ENCODE results near the gene LRRC75A. TPM values are rescaled to one million over a fixed set of nuclear protein-coding genes. Genes with fewer than 3 reads are reported as not detected.
A peak's percentile ranks its signal among the peaks of the same experiment; 100 is the strongest.

The LRRC75A gene
- total RNA-seq, 2 experiments from 2014 or later: 1.8 to 2.3 TPM

DNA sequence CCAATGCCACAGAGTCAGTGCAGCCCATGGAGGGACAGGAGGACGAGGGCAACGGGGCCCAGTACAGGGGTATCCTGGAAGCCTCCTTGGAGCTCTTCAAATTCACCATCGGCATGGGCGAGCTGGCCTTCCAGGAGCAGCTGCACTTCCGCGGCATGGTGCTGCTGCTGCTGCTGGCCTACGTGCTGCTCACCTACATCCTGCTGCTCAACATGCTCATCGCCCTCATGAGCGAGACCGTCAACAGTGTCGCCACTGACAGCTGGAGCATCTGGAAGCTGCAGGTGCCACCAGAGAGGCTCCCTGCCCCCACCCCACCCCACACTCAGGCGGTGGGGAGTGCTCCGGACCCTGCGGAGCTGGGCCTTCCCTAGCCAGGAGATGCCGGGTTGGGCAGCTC, 60.0 kb downstream of the LRRC75A start:
- Mint-ChIP-seq H3K4me3 (no peak overlapping the region), H3K27ac (no peak overlapping the region), H3K27me3 (no peaks in the 10 kb centered on the region), H3K36me3 (ENCODE audit: low read depth) (peaks cover 13% of the 10 kb centered on the region), H3K4me1 (ENCODE audit: low read depth) (peaks cover 11% of the 10 kb centered on the region), H3K9me3 (no peaks in the 10 kb centered on the region)
- ChIA-PET POLR2A (interaction anchor here (0.7 to 2.3 kb wide), 3 partner anchors 9 to 14 kb away, joined by 3 to 12 read pairs (median 6); no protein-coding TSS in a partner anchor), CTCF (no interaction called here)
- TF ChIP-seq, protein P1, sequence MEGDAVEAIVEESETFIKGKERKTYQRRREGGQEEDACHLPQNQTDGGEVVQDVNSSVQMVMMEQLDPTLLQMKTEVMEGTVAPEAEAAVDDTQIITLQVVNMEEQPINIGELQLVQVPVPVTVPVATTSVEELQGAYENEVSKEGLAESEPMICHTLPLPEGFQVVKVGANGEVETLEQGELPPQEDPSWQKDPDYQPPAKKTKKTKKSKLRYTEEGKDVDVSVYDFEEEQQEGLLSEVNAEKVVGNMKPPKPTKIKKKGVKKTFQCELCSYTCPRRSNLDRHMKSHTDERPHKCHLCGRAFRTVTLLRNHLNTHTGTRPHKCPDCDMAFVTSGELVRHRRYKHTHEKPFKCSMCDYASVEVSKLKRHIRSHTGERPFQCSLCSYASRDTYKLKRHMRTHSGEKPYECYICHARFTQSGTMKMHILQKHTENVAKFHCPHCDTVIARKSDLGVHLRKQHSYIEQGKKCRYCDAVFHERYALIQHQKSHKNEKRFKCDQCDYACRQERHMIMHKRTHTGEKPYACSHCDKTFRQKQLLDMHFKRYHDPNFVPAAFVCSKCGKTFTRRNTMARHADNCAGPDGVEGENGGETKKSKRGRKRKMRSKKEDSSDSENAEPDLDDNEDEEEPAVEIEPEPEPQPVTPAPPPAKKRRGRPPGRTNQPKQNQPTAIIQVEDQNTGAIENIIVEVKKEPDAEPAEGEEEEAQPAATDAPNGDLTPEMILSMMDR (IDR thresholded peaks at IDR 0.05): no peak
- intact Hi-C loops (cut with micrococcal nuclease): no loop called here
- ATAC-seq: no peak
- no peak for DNase-seq

GRCh38 chr17:16430650-16431049, 61.3 kb downstream of the LRRC75A start:
- H3K4me1 Mint-ChIP-seq (ENCODE audit: low read depth): peaks cover 9% of the 10 kb centered on the region
- CTCF ChIA-PET: no interaction called here
- no peak overlapping the region for H3K27ac Mint-ChIP-seq
- POLR2A ChIA-PET: interaction anchor here (2.3 to 3.5 kb wide), 2 partner anchors 9 to 10 kb away, joined by 6 to 43 read pairs; no protein-coding TSS in a partner anchor
- no peaks in the 10 kb centered on the region for H3K9me3 Mint-ChIP-seq
- intact Hi-C loops (cut with micrococcal nuclease): no loop called here
- TF ChIP-seq, protein P1 (IDR thresholded peaks at IDR 0.05): no peak
- no peak overlapping the region for H3K4me3 Mint-ChIP-seq
- no peak for ATAC-seq
- H3K27me3 Mint-ChIP-seq: no peaks in the 10 kb centered on the region
- DNase-seq: no peak
- peaks cover 18% of the 10 kb centered on the region for H3K36me3 Mint-ChIP-seq (ENCODE audit: low read depth)

- CTCF ChIA-PET: interaction anchor here (3.6 to 3.9 kb wide), 2 partner anchors 9 to 12 kb away, joined by 38 to 39 read pairs; partner anchors contain the start of gene TRPV2
- ATAC-seq: no peak
Measured at GRCh38 chr17:16429083-16429482, 62.9 kb downstream of the LRRC75A start.

GRCh38 chr17:16428098-16428882, 63.7 kb downstream of the LRRC75A start:
- intact Hi-C loops (cut with micrococcal nuclease): no loop called here
- DNase-seq: peak; percentile 75
- ChIA-PET CTCF (interaction anchor here (0.8 to 3.9 kb wide), 12 partner anchors 10 to 164 kb away, joined by 3 to 39 read pairs (median 4); partner anchors contain the start of genes TRPV2 and UBB), POLR2A (interaction anchor here (0.7 to 3.5 kb wide), 6 partner anchors 11 to 48 kb away, joined by 3 to 43 read pairs (median 3); partner anchors contain the start of genes TRPV2 and UBB)
- H3K4me1 Mint-ChIP-seq (ENCODE audit: low read depth): peaks cover 7% of the 10 kb centered on the region
- peaks cover 22% of the 10 kb centered on the region for H3K36me3 Mint-ChIP-seq (ENCODE audit: low read depth)
- ATAC-seq: peak; percentile 91
- TF ChIP-seq, protein P1 (IDR thresholded peaks at IDR 0.05): peak; percentile 59
- H3K27me3 Mint-ChIP-seq: no peaks in the 10 kb centered on the region
- peak overlapping the region; percentile 42 for H3K27ac Mint-ChIP-seq
- H3K4me3 Mint-ChIP-seq: no peak overlapping the region
- H3K9me3 Mint-ChIP-seq: no peaks in the 10 kb centered on the region

More at GRCh38 chr17:16429083-16429482, 62.9 kb downstream of the LRRC75A start:
- DNase-seq: no peak
- no peak overlapping the region for H3K4me3 Mint-ChIP-seq
- POLR2A ChIA-PET: interaction anchor here (0.7 to 3.5 kb wide), 3 partner anchors 10 to 49 kb away, joined by 3 to 43 read pairs (median 3); partner anchors contain the start of gene UBB
- peak overlapping the region; percentile 6 for H3K27ac Mint-ChIP-seq
- no peaks in the 10 kb centered on the region for H3K9me3 Mint-ChIP-seq
- TF ChIP-seq, protein P1 (IDR thresholded peaks at IDR 0.05): no peak
- H3K4me1 Mint-ChIP-seq (ENCODE audit: low read depth): peaks cover 7% of the 10 kb centered on the region
- H3K36me3 Mint-ChIP-seq (ENCODE audit: low read depth): peaks cover 20% of the 10 kb centered on the region
- intact Hi-C loops (cut with micrococcal nuclease): no loop called here
- no peaks in the 10 kb centered on the region for H3K27me3 Mint-ChIP-seq

GRCh38 chr17:16427020-16427419, 65.0 kb downstream of the LRRC75A start:
- intact Hi-C loops (cut with micrococcal nuclease): no loop called here
- Mint-ChIP-seq H3K36me3 (ENCODE audit: low read depth) (peaks cover 23% of the 10 kb centered on the region), H3K27ac (no peak overlapping the region)

More at GRCh38 chr17:16427020-16427419, 65.0 kb downstream of the LRRC75A start:
- Mint-ChIP-seq H3K9me3 (no peaks in the 10 kb centered on the region), H3K4me3 (no peak overlapping the region), H3K27me3 (no peaks in the 10 kb centered on the region), H3K4me1 (ENCODE audit: low read depth) (peaks cover 7% of the 10 kb centered on the region)
- CTCF ChIA-PET: interaction anchor here (1.1 to 3.9 kb wide), 6 partner anchors 10 to 95 kb away, joined by 3 to 39 read pairs (median 8); partner anchors contain the start of gene TRPV2
- TF ChIP-seq, protein P1 (IDR thresholded peaks at IDR 0.05): no peak
- DNase-seq: no peak
- POLR2A ChIA-PET: interaction anchor here (0.6 to 3.5 kb wide), 6 partner anchors 10 to 43 kb away, joined by 3 to 43 read pairs (median 3); partner anchors contain the start of gene TRPV2
- no peak for ATAC-seq

All from activated CD8-positive, alpha-beta T cell treated with anti-CD3 and anti-CD28 coated beads for 36 hours (primary cell).